MCF 10A (cell line): ENCODE results near the gene PTPRT. TPM values are rescaled to one million over a fixed set of nuclear protein-coding genes. Genes with fewer than 3 reads are reported as not detected.

Experiments
- BruUV-seq: library from RNA; stranded (reverse); fragments of 400-500 nt; replicated peaks from 2 replicates; lab custom pipeline; 2021; lab: Mats Ljungman, UMichigan
- CTCF ChIA-PET: fragments of 300-600 bp; sonication (Branson Sonifier 250); formaldehyde crosslinking; extraction: SDS; loops from one replicate; lab custom pipeline; 2021; ENCODE audit warnings: antibody characterized with exemption, inconsistent platforms; lab: Yijun Ruan, JAX
- POLR2A ChIA-PET: fragments of 300-600, 350-650 bp; sonication (Branson Sonifier 250); formaldehyde crosslinking; extraction: SDS; loops from one replicate; lab custom pipeline; 2020; ENCODE audit warnings: antibody characterized with exemption, inconsistent platforms; lab: Yijun Ruan, JAX
- DNase-seq: peaks from one replicate; pipeline ENCODE4 v3.0.0-alpha.2; 2018; ENCODE audit not compliant: unreplicated experiment
- H3K27ac Mint-ChIP-seq: one replicate; pipeline ENCODE4 v1.8.0; 2022; ENCODE audit warnings: mild to moderate bottlenecking, low read depth, mixed read lengths; ENCODE audit not compliant: unreplicated experiment
- H3K27me3 Mint-ChIP-seq: one replicate; pipeline ENCODE4 v1.8.0; 2022; ENCODE audit warnings: mixed read lengths; ENCODE audit not compliant: insufficient read depth, unreplicated experiment
- H3K36me3 Mint-ChIP-seq: one replicate; pipeline ENCODE4 v1.8.0; 2022; ENCODE audit warnings: mild to moderate bottlenecking, moderate library complexity, mixed read lengths; ENCODE audit not compliant: insufficient read depth, unreplicated experiment
- H3K4me1 Mint-ChIP-seq: one replicate; pipeline ENCODE4 v1.8.0; 2022; ENCODE audit warnings: mixed read lengths; ENCODE audit not compliant: insufficient read depth, unreplicated experiment
- H3K4me3 Mint-ChIP-seq: one replicate; pipeline ENCODE4 v1.8.0; 2022; ENCODE audit warnings: mild to moderate bottlenecking, moderate library complexity, mixed read lengths; ENCODE audit not compliant: unreplicated experiment
- H3K9me3 Mint-ChIP-seq: one replicate; pipeline ENCODE4 v1.8.0; 2022; ENCODE audit warnings: mixed read lengths; ENCODE audit not compliant: unreplicated experiment
- CTCF ChIP-seq: fragments of 200-600 bp; IDR thresholded peaks from one replicate; pipeline ENCODE4 v1.8.0; 2022; ENCODE audit warnings: antibody characterized with exemption, mild to moderate bottlenecking; ENCODE audit not compliant: unreplicated experiment
- intact Hi-C: fragments of 100-400 bp; cut with micrococcal nuclease; formaldehyde crosslinking; loops from 2 replicates; pipeline ENCODE4 v1.14.1; 2022
- total RNA-seq: library from RNA; stranded (reverse); gene quantifications from 2 replicates; pipeline ENCODE4 v1.2.3, GENCODE V29; 2022

The PTPRT gene
- total RNA-seq, 1 experiment from 2014 or later = not detected

GRCh38 chr20:42559665-42560064 is 630.0 kb downstream of the PTPRT start:
- no peaks in the 10 kb centered on the region for H3K27me3 Mint-ChIP-seq
- peaks cover 33% of the 10 kb centered on the region for H3K9me3 Mint-ChIP-seq
- no peaks in the 10 kb centered on the region for H3K4me1 Mint-ChIP-seq
- ChIA-PET CTCF (interaction anchor here (0.7 kb wide), 1 partner anchor 631 kb away, joined by 3 read pairs; no protein-coding TSS in a partner anchor), POLR2A (no interaction called here)
- no TSS peak for BruUV-seq
- intact Hi-C loops = no loop called here
- no peak for DNase-seq
- H3K36me3 Mint-ChIP-seq = no peaks in the 10 kb centered on the region
- no peak for TF ChIP-seq CTCF
- no peak overlapping the region for H3K27ac Mint-ChIP-seq
- H3K4me3 Mint-ChIP-seq = no peak overlapping the region

- Mint-ChIP-seq H3K4me3 (no peak overlapping the region), H3K9me3 (peaks cover 35% of the 10 kb centered on the region), H3K4me1 (no peaks in the 10 kb centered on the region), H3K27ac (no peak overlapping the region), H3K27me3 (no peaks in the 10 kb centered on the region), H3K36me3 (no peaks in the 10 kb centered on the region)
- CTCF ChIA-PET = no interaction called here
- BruUV-seq = no TSS peak
- POLR2A ChIA-PET = no interaction called here
- DNase-seq = no peak
- no peak for TF ChIP-seq CTCF
- intact Hi-C loops = no loop called here
Measured at GRCh38 chr20:42556575-42556974, 633.1 kb downstream of the PTPRT start.

GRCh38 chr20:42553374-42553773 is 636.3 kb downstream of the PTPRT start:
- ChIA-PET POLR2A (no interaction called here), CTCF (no interaction called here)
- no peak for DNase-seq
- H3K4me1 Mint-ChIP-seq = no peaks in the 10 kb centered on the region
- H3K4me3 Mint-ChIP-seq = no peak overlapping the region
- H3K27me3 Mint-ChIP-seq = no peaks in the 10 kb centered on the region
- H3K27ac Mint-ChIP-seq = no peak overlapping the region
- no peaks in the 10 kb centered on the region for H3K36me3 Mint-ChIP-seq
- TF ChIP-seq CTCF = no peak
- peaks cover 29% of the 10 kb centered on the region for H3K9me3 Mint-ChIP-seq
- intact Hi-C loops = no loop called here
- no TSS peak for BruUV-seq

- Mint-ChIP-seq H3K9me3 (peaks cover 43% of the 10 kb centered on the region), H3K27me3 (no peaks in the 10 kb centered on the region), H3K27ac (no peak overlapping the region), H3K4me3 (no peak overlapping the region), H3K4me1 (no peaks in the 10 kb centered on the region), H3K36me3 (no peaks in the 10 kb centered on the region)
- no peak for DNase-seq
- no TSS peak for BruUV-seq
- no peak for TF ChIP-seq CTCF
- CTCF ChIA-PET = no interaction called here
- intact Hi-C loops = no loop called here
- POLR2A ChIA-PET = no interaction called here
Measured at GRCh38 chr20:42549496-42549895, 640.2 kb downstream of the PTPRT start.
